ENCODE results near the gene KDM4E. TPM values are rescaled to one million over a fixed set of nuclear protein-coding genes. Genes with fewer than 3 reads are reported as not detected.

The KDM4E gene
- total RNA-seq: not detected in 2 replicates

DNA sequence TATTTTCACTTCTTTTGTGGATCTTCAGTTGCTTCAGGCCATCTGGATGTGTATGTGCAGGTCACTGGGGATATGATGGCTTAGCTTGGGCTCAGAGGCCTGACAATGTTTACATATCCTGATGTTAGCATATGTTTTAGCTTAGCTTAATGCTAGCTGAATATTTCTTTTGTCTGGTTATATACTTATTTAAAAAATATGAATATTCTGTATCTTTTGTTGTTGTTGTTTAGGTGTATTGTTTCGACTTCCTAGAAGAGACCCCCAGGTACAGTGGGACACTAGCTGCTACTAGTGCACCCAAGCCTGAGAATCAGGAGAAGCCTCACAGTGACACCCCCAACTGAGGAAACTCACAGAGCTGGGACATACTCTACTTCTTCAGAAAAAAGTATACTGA is at the start of gene KDM4E:
Gene KDM4E, plus strand, starts transcription at position 301 of the 400 bp plus-strand sequence. CDS start 300 bp downstream, outside the sequence.

DNA sequence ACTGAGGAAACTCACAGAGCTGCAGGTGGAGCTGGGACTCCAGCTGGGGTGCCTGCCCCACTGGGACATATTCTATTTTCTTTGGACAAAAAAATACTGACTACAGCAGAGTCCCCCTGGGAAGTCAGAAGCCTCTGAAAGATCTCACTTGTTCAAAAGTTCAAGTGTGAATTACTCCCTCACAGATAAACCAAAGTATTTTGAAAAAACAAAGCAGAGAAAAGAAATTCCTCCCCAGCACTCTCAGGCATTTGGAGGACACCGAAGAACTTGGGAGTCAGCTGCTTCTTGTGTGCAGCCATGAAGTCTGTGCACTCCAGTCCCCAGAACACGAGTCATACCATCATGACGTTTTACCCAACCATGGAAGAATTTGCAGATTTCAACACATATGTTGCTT is 24.1 kb downstream of the KDM4E start, which contains the start of gene KDM4F:
Gene KDM4F, plus strand, starts transcription at position 301 of the 400 bp plus-strand sequence.

GRCh38 chr11:95066716-95067038 is 41.6 kb downstream of the KDM4E start, which contains the start of gene SRSF8:
Gene SRSF8, plus strand, starts transcription at chr11:95066919. Its CDS starts 308 bp downstream, at chr11:95067227.

Other genes starting within 250 kb of the KDM4E start
- gene CWC15, start 51.7 kb upstream of the KDM4E start, total RNA-seq: 26.9 and 29.6 TPM in 2 replicates
- 0.25 and 0.64 TPM in 2 replicates for gene KDM4D, start 51.5 kb upstream of the KDM4E start, total RNA-seq
- not detected in 2 replicates for gene KDM4F, start 24.2 kb downstream of the KDM4E start, total RNA-seq
- gene SRSF8, start 41.7 kb downstream of the KDM4E start, total RNA-seq: 14.7 and 23.9 TPM in 2 replicates
- 22.0 and 22.4 TPM in 2 replicates for gene ENDOD1, start 64.6 kb downstream of the KDM4E start, total RNA-seq
- 37.4 and 45.5 TPM in 2 replicates for gene SESN3, start 205.9 kb downstream of the KDM4E start, total RNA-seq

Measured in cardiac ventricle fibroblast (primary cell).